Measurements from ENCODE around the gene USP17L12.
"Not testable (repeated sequence)": the region's sequence is repeated elsewhere in the genome, so short reads cannot be mapped to it uniquely, and the experiment has no call there.

The USP17L12 gene

GRCh38 chr4:9219852-9220251, at the start of gene USP17L12:
USP17L12 (plus strand) TSS chr4:9220152; CDS start chr4:9220152, 0 bp downstream.
- not testable (repeated sequence) for DNase-seq (ENCODE audit: low read depth, low spot score); H3K27ac ChIP-seq

- not testable (repeated sequence) for DNase-seq (ENCODE audit: low read depth, low spot score)
These were observed 9.6 kb upstream of the USP17L12 start, which contains the start of gene USP17L10 for GRCh38 chr4:9210357-9210756. USP17L10 (plus strand) TSS chr4:9210657; CDS start chr4:9210657, 0 bp downstream.

GRCh38 chr4:9214701-9215100, 5.3 kb upstream of the USP17L12 start:
- not testable (repeated sequence) for DNase-seq (ENCODE audit: low read depth, low spot score); H3K27ac ChIP-seq

More at GRCh38 chr4:9210357-9210756, 9.6 kb upstream of the USP17L12 start, which contains the start of gene USP17L10:
- not testable (repeated sequence) for H3K27ac ChIP-seq

- DNase-seq (ENCODE audit: low read depth, low spot score) = not testable (repeated sequence)
These were observed 4.8 kb upstream of the USP17L12 start, which contains the start of gene USP17L11 for GRCh38 chr4:9215105-9215504. USP17L11 (plus strand) TSS chr4:9215405; CDS start chr4:9215405, 0 bp downstream.

GRCh38 chr4:9224596-9224995, 4.6 kb downstream of the USP17L12 start, which contains the start of gene USP17L13:
USP17L13 (plus strand) TSS chr4:9224896; CDS start chr4:9224896, 0 bp downstream.
- DNase-seq (ENCODE audit: low read depth, low spot score); H3K27ac ChIP-seq: not testable (repeated sequence)

More at GRCh38 chr4:9215105-9215504, 4.8 kb upstream of the USP17L12 start, which contains the start of gene USP17L11:
- not testable (repeated sequence) for H3K27ac ChIP-seq

- not testable (repeated sequence) for DNase-seq (ENCODE audit: low read depth, low spot score); H3K27ac ChIP-seq
These were observed 10.3 kb downstream of the USP17L12 start for GRCh38 chr4:9230249-9230648.

GRCh38 chr4:9234085-9234484, 14.1 kb downstream of the USP17L12 start, which contains the start of gene USP17L15:
USP17L15 (plus strand) TSS chr4:9234385; CDS start chr4:9234385, 0 bp downstream.
- DNase-seq (ENCODE audit: low read depth, low spot score); H3K27ac ChIP-seq: not testable (repeated sequence)

GRCh38 chr4:9238461-9238860, 18.5 kb downstream of the USP17L12 start:
- not testable (repeated sequence) for H3K27ac ChIP-seq; DNase-seq (ENCODE audit: low read depth, low spot score)

GRCh38 chr4:9243579-9243978, 23.6 kb downstream of the USP17L12 start, which contains the start of gene USP17L17:
USP17L17 (plus strand) TSS chr4:9243879; CDS start chr4:9243879, 0 bp downstream.
- not testable (repeated sequence) for DNase-seq (ENCODE audit: low read depth, low spot score); H3K27ac ChIP-seq

- DNase-seq (ENCODE audit: low read depth, low spot score) = not testable (repeated sequence)
These were observed 28.2 kb downstream of the USP17L12 start, which contains the start of gene USP17L18 for GRCh38 chr4:9247953-9248680. USP17L18 (plus strand) TSS chr4:9248630; CDS start chr4:9248630, 0 bp downstream.

GRCh38 chr4:9253078-9253477, 33.1 kb downstream of the USP17L12 start, which contains the start of gene USP17L19:
USP17L19 (plus strand) TSS chr4:9253378; CDS start chr4:9253378, 0 bp downstream.
- DNase-seq (ENCODE audit: low read depth, low spot score) = not testable (repeated sequence)

More at GRCh38 chr4:9247953-9248680, 28.2 kb downstream of the USP17L12 start, which contains the start of gene USP17L18:
- not testable (repeated sequence) for H3K27ac ChIP-seq

GRCh38 chr4:9257824-9258223, 37.9 kb downstream of the USP17L12 start, which contains the start of gene USP17L20:
USP17L20 (plus strand) TSS chr4:9258124; CDS start chr4:9258124, 0 bp downstream.
- not testable (repeated sequence) for H3K27ac ChIP-seq; DNase-seq (ENCODE audit: low read depth, low spot score)

More at GRCh38 chr4:9253078-9253477, 33.1 kb downstream of the USP17L12 start, which contains the start of gene USP17L19:
- H3K27ac ChIP-seq = not testable (repeated sequence)

GRCh38 chr4:9262572-9262971, 42.6 kb downstream of the USP17L12 start, which contains the start of gene USP17L21:
USP17L21 (plus strand) TSS chr4:9262872; CDS start chr4:9262872, 0 bp downstream.
- not testable (repeated sequence) for H3K27ac ChIP-seq; DNase-seq (ENCODE audit: low read depth, low spot score)

- DNase-seq (ENCODE audit: low read depth, low spot score); H3K27ac ChIP-seq: not testable (repeated sequence)
These were observed 47.4 kb downstream of the USP17L12 start, which contains the start of gene USP17L22 for GRCh38 chr4:9267319-9267718. USP17L22 (plus strand) TSS chr4:9267619; CDS start chr4:9267619, 0 bp downstream.
